ENCODE measurements around the gene C4orf17.

DNA sequence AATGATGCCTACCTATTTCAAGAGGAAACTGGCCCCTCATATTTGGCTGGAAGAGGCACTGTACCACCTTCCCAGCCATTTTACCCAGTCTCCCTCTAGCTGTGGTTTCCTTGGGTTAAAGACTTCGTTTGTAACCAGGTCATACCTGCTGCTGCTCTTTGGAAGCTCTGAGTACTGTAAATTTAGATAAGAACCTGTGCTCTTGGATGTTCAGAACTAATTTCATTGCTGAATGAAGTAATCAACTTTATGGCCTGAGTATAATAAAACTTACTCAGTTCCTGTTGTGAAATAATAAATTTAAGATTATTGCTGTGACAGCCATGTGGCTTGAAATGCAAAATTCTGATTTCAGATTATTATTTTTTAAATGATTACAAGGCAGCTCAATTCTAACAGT lies 76.0 kb downstream of the C4orf17 start:
- TF ChIP-seq CTCF (IDR thresholded peaks at IDR 0.05) (no peak), POLR2A (IDR thresholded peaks at IDR 0.05) (no peak)
